OCI-LY7 (cell line): Measurements from ENCODE around the gene RUNX1.

ENCODE experiments used
- CTCF ChIP-seq: fragments of 200-600 bp; sonication (generic); conservative IDR thresholded peaks from 2 replicates; pipeline ENCODE4 v1.5.1; 2014; ENCODE audit warnings: mild to moderate bottlenecking, antibody characterized with exemption, low read length, moderate library complexity, mixed read lengths
- EZH2phosphoT487 ChIP-seq: fragments of 200-600 bp; sonication (generic); IDR thresholded peaks from 2 replicates; pipeline ENCODE4 v1.6.1; 2018; ENCODE audit warnings: low read depth, borderline replicate concordance, mild to moderate bottlenecking, mixed run types, antibody characterized with exemption, low read length, moderate library complexity, mixed read lengths

GRCh38 chr21:34905218-34905537 is 143.9 kb downstream of the RUNX1 start:
- TF ChIP-seq CTCF (no peak), EZH2phosphoT487 (no peak)
